Caco-2 (cell line): ENCODE results near the gene RECK. TPM values are rescaled to one million over a fixed set of nuclear protein-coding genes. Genes with fewer than 3 reads are reported as not detected.

Experiments
- BruUV-seq: library from RNA; stranded (reverse); fragments of 400-500 nt; replicated peaks from 2 replicates; lab custom pipeline; 2021; lab: Mats Ljungman, UMichigan
- CTCF ChIA-PET: fragments of 300-600 bp; sonication (Branson Sonifier 250); formaldehyde crosslinking; loops from one replicate; lab custom pipeline; 2022; ENCODE audit warnings: antibody characterized with exemption; lab: Charles Lee
- POLR2A ChIA-PET: fragments of 300-600 bp; sonication (Branson Sonifier 250); formaldehyde crosslinking; loops from one replicate; lab custom pipeline; 2022; ENCODE audit warnings: antibody characterized with exemption; lab: Charles Lee
- DNase-seq, 2 experiments: peaks; one replicate each; pipeline versions ENCODE4 v3.0.0 to v3.0.0-alpha.2; 2020 to 2022
- H3K27me3 ChIP-seq: replicated peaks from 2 replicates; pipeline ENCODE4 v1.6.0; 2011; ENCODE audit warnings: low read length; ENCODE audit not compliant: control insufficient read depth, insufficient read depth
- H3K36me3 ChIP-seq: 2 replicates; pipeline ENCODE4 v1.5.1; 2011; ENCODE audit warnings: low read length; ENCODE audit not compliant: control insufficient read depth, insufficient read depth
- H3K4me1 ChIP-seq: fragments of 250-450 bp; sonication (Bioruptor Pico); 2 replicates; pipeline ENCODE4 v1.5.1; 2020; ENCODE audit warnings: mild to moderate bottlenecking
- H3K4me3 ChIP-seq: 2 replicates; pipeline ENCODE4 v1.5.1; 2011; ENCODE audit warnings: low read depth, mild to moderate bottlenecking, control low read depth, low read length
- H3K9me3 ChIP-seq: fragments of 250-450 bp; sonication (Bioruptor Pico); 2 replicates; pipeline ENCODE4 v1.5.1; 2020; ENCODE audit warnings: mild to moderate bottlenecking, moderate library complexity
- H3K27ac Mint-ChIP-seq: one replicate; pipeline ENCODE4 v1.8.0; 2022; ENCODE audit warnings: mixed read lengths; ENCODE audit not compliant: unreplicated experiment
- H3K27me3 Mint-ChIP-seq: one replicate; pipeline ENCODE4 v1.8.0; 2022; ENCODE audit warnings: mixed read lengths; ENCODE audit not compliant: insufficient read depth, unreplicated experiment
- H3K36me3 Mint-ChIP-seq: one replicate; pipeline ENCODE4 v1.8.0; 2022; ENCODE audit warnings: mild to moderate bottlenecking, mixed read lengths; ENCODE audit not compliant: insufficient read depth, unreplicated experiment
- H3K4me1 Mint-ChIP-seq: one replicate; pipeline ENCODE4 v1.8.0; 2022; ENCODE audit warnings: low read depth, mixed read lengths; ENCODE audit not compliant: unreplicated experiment
- H3K4me3 Mint-ChIP-seq: one replicate; pipeline ENCODE4 v1.8.0; 2022; ENCODE audit warnings: mild to moderate bottlenecking, moderate library complexity, mixed read lengths; ENCODE audit not compliant: unreplicated experiment
- H3K9me3 Mint-ChIP-seq: one replicate; pipeline ENCODE4 v1.8.0; 2022; ENCODE audit warnings: mixed read lengths; ENCODE audit not compliant: unreplicated experiment
- CTCF ChIP-seq, 2 experiments: fragments of 200-600 bp in 1 of 2; IDR thresholded peaks; 1 replicate in 1 of 2; 2 replicates in 1 of 2; pipeline versions ENCODE4 v1.5.1 to v1.8.0; 2011 to 2022; ENCODE audit warnings: antibody characterized with exemption in 1 of 2, control low read depth in 1 of 2, inconsistent platforms in 1 of 2, low read depth in 1 of 2, low read length in 1 of 2, mild to moderate bottlenecking in 1 of 2, moderate library complexity in 1 of 2; ENCODE audit not compliant: insufficient read depth in 1 of 2, severe bottlenecking in 1 of 2, unreplicated experiment in 1 of 2
- intact Hi-C: fragments of 100-400 bp; cut with micrococcal nuclease; formaldehyde crosslinking; loops from one replicate; pipeline ENCODE4 v1.10.0; 2022; ENCODE audit not compliant: unreplicated experiment
- total RNA-seq: library from RNA; stranded (reverse); gene quantifications from 2 replicates; pipeline ENCODE4 v1.2.3, GENCODE V29; 2022

RECK gene
- total RNA-seq, 1 experiment from 2014 or later, result 1.8 TPM

- Mint-ChIP-seq H3K4me1 (no peaks in the 10 kb centered on the region), H3K36me3 (no peaks in the 10 kb centered on the region), H3K27me3 (peaks cover 19% of the 10 kb centered on the region), H3K4me3 (no peak overlapping the region), H3K9me3 (no peaks in the 10 kb centered on the region), H3K27ac (no peak overlapping the region)
- POLR2A ChIA-PET, result no interaction called here
- Histone ChIP-seq H3K36me3 (no peaks in the 10 kb centered on the region), H3K4me3 (no peak overlapping the region), H3K27me3 (no peaks in the 10 kb centered on the region; the same call in 1 of the 2 replicates), H3K4me1 (no peaks in the 10 kb centered on the region), H3K9me3 (no peaks in the 10 kb centered on the region)
- CTCF ChIA-PET, result no interaction called here
- no peak for DNase-seq
- no TSS peak for BruUV-seq
- TF ChIP-seq CTCF (IDR thresholded peaks at IDR 0.05; ENCODE audit: insufficient read depth in 1 of 2, low read depth in 1 of 2, low read length in 1 of 2, severe bottlenecking in 1 of 2, unreplicated experiment in 1 of 2), result no peak
- intact Hi-C loops, result no loop called here
These were observed 5.8 kb upstream of the RECK start for GRCh38 chr9:36030871-36031270.

GRCh38 chr9:36031774-36032555 is 4.7 kb upstream of the RECK start:
- intact Hi-C loops, result no loop called here

GRCh38 chr9:36033788-36034187 is 2.9 kb upstream of the RECK start:
- BruUV-seq, result no TSS peak
- Mint-ChIP-seq H3K4me1 (no peaks in the 10 kb centered on the region), H3K4me3 (no peak overlapping the region), H3K27ac (no peak overlapping the region), H3K36me3 (no peaks in the 10 kb centered on the region), H3K9me3 (no peaks in the 10 kb centered on the region), H3K27me3 (peaks cover 18% of the 10 kb centered on the region)
- Histone ChIP-seq H3K27me3 (no peaks in the 10 kb centered on the region; the same call in 1 of the 2 replicates), H3K9me3 (no peaks in the 10 kb centered on the region), H3K4me1 (no peaks in the 10 kb centered on the region), H3K4me3 (no peak overlapping the region), H3K36me3 (no peaks in the 10 kb centered on the region)
- ChIA-PET CTCF (no interaction called here), POLR2A (no interaction called here)
- DNase-seq, result no peak
- TF ChIP-seq CTCF (IDR thresholded peaks at IDR 0.05; ENCODE audit: insufficient read depth in 1 of 2, low read depth in 1 of 2, low read length in 1 of 2, severe bottlenecking in 1 of 2, unreplicated experiment in 1 of 2), result no peak
- intact Hi-C loops, result no loop called here

More at GRCh38 chr9:36031774-36032555, 4.7 kb upstream of the RECK start:
- peaks cover 15% of the 10 kb centered on the region for H3K27me3 Mint-ChIP-seq
- POLR2A ChIA-PET, result no interaction called here
- H3K4me1 Mint-ChIP-seq, result no peaks in the 10 kb centered on the region
- no peak for DNase-seq
- TF ChIP-seq CTCF (IDR thresholded peaks at IDR 0.05; ENCODE audit: insufficient read depth in 1 of 2, low read depth in 1 of 2, low read length in 1 of 2, severe bottlenecking in 1 of 2, unreplicated experiment in 1 of 2), result no peak
- H3K36me3 Mint-ChIP-seq, result no peaks in the 10 kb centered on the region
- no peak overlapping the region for H3K27ac Mint-ChIP-seq
- H3K9me3 Mint-ChIP-seq, result no peaks in the 10 kb centered on the region
- H3K27me3 ChIP-seq, result no peaks in the 10 kb centered on the region; the same call in 1 of the 2 replicates
- no peaks in the 10 kb centered on the region for H3K9me3 ChIP-seq
- H3K4me1 ChIP-seq, result no peaks in the 10 kb centered on the region
- BruUV-seq, result no TSS peak
- no peak overlapping the region for H3K4me3 ChIP-seq
- H3K36me3 ChIP-seq, result no peaks in the 10 kb centered on the region
- H3K4me3 Mint-ChIP-seq, result no peak overlapping the region
- CTCF ChIA-PET, result no interaction called here
